ENCODE measurements around the gene GFM1. TPM values are rescaled to one million over a fixed set of nuclear protein-coding genes. Genes with fewer than 3 reads are reported as not detected.

Gene GFM1
- 54.9 and 62.9 TPM in 2 replicates for total RNA-seq

DNA sequence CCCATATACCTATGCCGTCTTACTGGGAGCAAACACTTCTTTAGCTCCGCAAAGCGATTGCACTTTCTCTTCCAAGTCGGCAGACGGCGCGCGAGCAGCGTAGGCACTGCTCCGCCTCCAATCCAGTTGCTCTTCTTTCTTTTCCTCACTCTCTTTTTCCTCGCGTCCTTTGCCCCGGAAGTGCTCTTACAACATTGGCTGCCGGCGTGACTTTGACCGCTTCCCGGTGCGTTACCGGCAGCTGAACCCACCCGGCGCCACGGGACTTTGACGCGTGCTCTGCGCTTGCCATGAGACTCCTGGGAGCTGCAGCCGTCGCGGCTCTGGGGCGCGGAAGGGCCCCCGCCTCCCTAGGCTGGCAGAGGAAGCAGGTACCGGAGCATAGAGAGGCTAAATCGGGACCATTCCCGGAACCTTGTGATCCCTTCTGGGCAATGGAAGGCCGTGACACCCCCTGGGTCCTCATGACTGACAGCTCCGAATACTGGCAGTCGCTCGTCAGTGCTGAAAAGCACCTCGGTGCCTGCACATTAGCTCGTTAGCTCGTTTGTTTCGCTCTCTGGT lies at the start of gene GFM1:
Gene GFM1 (plus strand): TSS at position 183 of the 564 bp plus-strand sequence. CDS start 108 bp downstream, at position 291.

DNA sequence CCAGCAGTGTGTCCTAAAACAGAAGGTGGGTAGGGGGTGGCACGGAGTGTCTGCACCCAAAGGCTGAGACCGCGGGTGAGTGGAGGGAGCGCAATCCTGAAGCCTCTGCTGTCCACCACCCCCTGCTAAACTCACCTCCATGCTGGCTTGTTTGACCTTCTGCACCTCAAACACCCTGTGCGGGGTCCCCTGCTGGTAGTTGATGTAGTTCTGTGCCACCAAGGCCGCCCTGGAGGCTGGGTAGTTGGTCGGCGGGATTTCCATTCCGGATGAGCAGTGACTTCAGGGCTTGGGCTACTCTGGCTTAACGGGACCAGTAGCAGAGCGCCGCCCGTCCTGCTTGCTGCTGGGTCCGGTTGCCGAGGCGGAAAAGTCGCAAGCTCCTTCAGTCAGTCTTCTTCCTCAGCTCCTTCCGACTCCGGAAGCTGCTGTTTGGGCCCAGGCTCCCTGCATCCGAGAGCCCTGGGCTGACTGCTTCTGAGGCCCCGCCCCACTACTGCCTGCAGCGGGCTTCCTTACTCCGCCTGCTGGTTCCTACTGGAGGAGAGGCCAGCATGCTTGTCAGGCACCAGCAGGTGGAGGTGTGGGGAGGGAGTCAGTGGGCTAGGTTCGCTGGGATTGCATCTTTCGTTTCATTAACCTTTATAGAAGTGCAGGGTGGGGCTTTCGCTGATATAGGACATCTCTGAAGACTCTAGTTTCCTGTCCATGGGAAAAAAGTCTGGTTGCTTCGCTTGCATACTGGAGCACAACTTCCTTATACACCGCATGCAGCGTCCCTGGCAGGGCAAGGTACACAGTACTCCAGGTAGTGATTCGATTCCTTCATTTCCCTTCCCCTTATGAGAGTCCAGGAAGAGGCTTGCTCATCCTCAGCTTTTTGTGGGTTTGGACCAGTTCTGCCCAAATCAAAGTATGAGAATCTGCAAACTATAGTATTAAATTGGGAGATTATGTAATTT lies 28.2 kb downstream of the GFM1 start, which contains the start of gene LXN:
Gene LXN (minus strand): TSS at position 434 of the 962 bp plus-strand sequence. CDS start 170 bp downstream, at position 264.

GRCh38 chr3:158731938-158732855 lies 87.9 kb downstream of the GFM1 start, which contains the start of gene RARRES1:
Gene RARRES1 (minus strand): TSS chr3:158732457. CDS start chr3:158732415, 42 bp downstream.

Small RNA genes lying within 50 kb of the gene (small RNA-seq; reads per million reads assigned to genes)
- gene AC025033.1 (not detected), gene AC080013.6 (not detected)

Other genes with a start within 250 kb of the GFM1 start
- gene MLF1, start 73.3 kb upstream of the GFM1 start, total RNA-seq: 15.0 and 16.1 TPM in 2 replicates
- 71.9 and 248 TPM in 2 replicates for gene LXN, start 28.1 kb downstream of the GFM1 start, total RNA-seq
- gene RARRES1, start 87.9 kb downstream of the GFM1 start, total RNA-seq: 6.7 and 25.9 TPM in 2 replicates
- gene MFSD1, start 157.5 kb downstream of the GFM1 start, total RNA-seq: 165 and 222 TPM in 2 replicates

All from articular chondrocyte of knee joint (primary cell).